ENCODE results near the gene IL6ST.

DNA sequence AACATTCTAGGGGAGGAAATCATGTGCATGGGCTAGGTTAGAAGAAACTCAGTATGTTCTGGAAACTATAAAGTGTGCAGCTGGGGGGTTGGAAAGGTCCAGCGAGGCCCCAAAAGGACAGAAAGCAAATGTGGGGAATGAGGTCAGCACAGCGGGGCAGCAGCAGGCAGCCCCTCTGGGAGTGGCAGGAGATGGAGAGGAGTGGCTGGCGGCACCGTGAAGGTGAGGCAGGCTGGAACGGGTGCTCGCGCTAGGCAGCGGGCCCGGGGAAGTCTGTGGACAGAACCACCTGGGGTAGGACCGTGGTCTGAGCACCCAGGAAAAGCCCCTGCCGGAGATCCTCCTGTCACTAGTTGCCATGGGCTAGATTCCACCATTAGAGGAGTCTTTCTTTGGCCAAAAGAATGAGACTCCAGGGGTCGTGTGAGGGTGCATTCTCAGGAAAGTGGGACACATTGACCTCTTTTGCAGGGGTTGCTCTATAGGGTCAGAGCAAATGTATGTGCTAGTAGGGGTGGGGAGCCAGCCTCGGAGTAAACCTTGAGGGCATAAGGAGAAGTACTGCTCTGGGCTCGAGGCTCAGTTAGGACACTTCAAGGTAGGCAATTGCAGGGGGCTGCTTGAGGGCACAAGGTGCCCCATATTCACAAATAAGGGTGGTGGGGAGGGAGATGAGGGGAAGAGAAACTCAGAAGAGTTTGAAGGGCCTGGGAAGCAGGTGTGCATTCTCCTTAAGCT lies 61.2 kb downstream of the IL6ST start:
- no peak for TF ChIP-seq POLR2A (IDR thresholded peaks at IDR 0.05)
- TF ChIP-seq, protein P1, sequence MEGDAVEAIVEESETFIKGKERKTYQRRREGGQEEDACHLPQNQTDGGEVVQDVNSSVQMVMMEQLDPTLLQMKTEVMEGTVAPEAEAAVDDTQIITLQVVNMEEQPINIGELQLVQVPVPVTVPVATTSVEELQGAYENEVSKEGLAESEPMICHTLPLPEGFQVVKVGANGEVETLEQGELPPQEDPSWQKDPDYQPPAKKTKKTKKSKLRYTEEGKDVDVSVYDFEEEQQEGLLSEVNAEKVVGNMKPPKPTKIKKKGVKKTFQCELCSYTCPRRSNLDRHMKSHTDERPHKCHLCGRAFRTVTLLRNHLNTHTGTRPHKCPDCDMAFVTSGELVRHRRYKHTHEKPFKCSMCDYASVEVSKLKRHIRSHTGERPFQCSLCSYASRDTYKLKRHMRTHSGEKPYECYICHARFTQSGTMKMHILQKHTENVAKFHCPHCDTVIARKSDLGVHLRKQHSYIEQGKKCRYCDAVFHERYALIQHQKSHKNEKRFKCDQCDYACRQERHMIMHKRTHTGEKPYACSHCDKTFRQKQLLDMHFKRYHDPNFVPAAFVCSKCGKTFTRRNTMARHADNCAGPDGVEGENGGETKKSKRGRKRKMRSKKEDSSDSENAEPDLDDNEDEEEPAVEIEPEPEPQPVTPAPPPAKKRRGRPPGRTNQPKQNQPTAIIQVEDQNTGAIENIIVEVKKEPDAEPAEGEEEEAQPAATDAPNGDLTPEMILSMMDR (IDR thresholded peaks at IDR 0.05 in 8 of 11, conservative IDR thresholded peaks at IDR 0.05 in 3 of 11), result no peak
